ENCODE results near the gene SHB.
"Not testable (repeated sequence)": the region's sequence is repeated elsewhere in the genome, so short reads cannot be mapped to it uniquely, and the experiment has no call there.

The SHB gene

GRCh38 chr9:38063363-38063707, 5.7 kb downstream of the SHB start:
- DNase-seq (ENCODE audit: low read depth in 2 of 2) = no peak

- DNase-seq (ENCODE audit: low read depth in 2 of 2) = no peak
Measured at GRCh38 chr9:38062498-38063362, 6.3 kb downstream of the SHB start.

- DNase-seq (ENCODE audit: low read depth in 2 of 2) = no peak
Measured at GRCh38 chr9:38062106-38062497, 6.9 kb downstream of the SHB start.

- DNase-seq (ENCODE audit: low read depth in 2 of 2) = no peak
Measured at GRCh38 chr9:38061326-38061977, 7.6 kb downstream of the SHB start.

GRCh38 chr9:38060681-38061080, 8.3 kb downstream of the SHB start:
- no peak for DNase-seq (ENCODE audit: low read depth in 2 of 2)

- no peak for DNase-seq (ENCODE audit: low read depth in 2 of 2)
Measured at GRCh38 chr9:38059233-38059936, 9.6 kb downstream of the SHB start.

- no peak for DNase-seq (ENCODE audit: low read depth in 2 of 2)
Measured at GRCh38 chr9:38058452-38059232, 10.4 kb downstream of the SHB start.

- no peak for DNase-seq (ENCODE audit: low read depth in 2 of 2)
Measured at GRCh38 chr9:38057416-38058195, 11.4 kb downstream of the SHB start.

- DNase-seq (ENCODE audit: low read depth in 2 of 2) = no peak
Measured at GRCh38 chr9:38054653-38055052, 14.4 kb downstream of the SHB start.

GRCh38 chr9:38053697-38054461, 15.1 kb downstream of the SHB start:
- no peak for DNase-seq (ENCODE audit: low read depth in 2 of 2)

- DNase-seq (ENCODE audit: low read depth in 2 of 2) = no peak
Measured at GRCh38 chr9:38051780-38052546, 17.1 kb downstream of the SHB start.

- no peak for DNase-seq (ENCODE audit: low read depth in 2 of 2)
Measured at GRCh38 chr9:38048316-38048969, 20.6 kb downstream of the SHB start.

- no peak for DNase-seq (ENCODE audit: low read depth in 2 of 2)
Measured at GRCh38 chr9:38047301-38048251, 21.5 kb downstream of the SHB start.

GRCh38 chr9:38046661-38047300, 22.2 kb downstream of the SHB start:
- DNase-seq (ENCODE audit: low read depth in 2 of 2) = no peak

- not testable (repeated sequence) for DNase-seq (ENCODE audit: low read depth in 2 of 2)
Measured at GRCh38 chr9:38045939-38046338, 23.1 kb downstream of the SHB start.

- DNase-seq (ENCODE audit: low read depth in 2 of 2) = no peak
Measured at GRCh38 chr9:38044706-38045105, 24.3 kb downstream of the SHB start.

GRCh38 chr9:38043931-38044623, 24.9 kb downstream of the SHB start:
- DNase-seq (ENCODE audit: low read depth in 2 of 2) = no peak

All from activated CD4-positive, alpha-beta T cell treated with anti-CD3 and anti-CD28 coated beads for 24 hours (primary cell).